Gastrocnemius medialis (tissue), 4 donors: ENCODE measurements around the gene DPYSL5. TPM values are rescaled to one million over a fixed set of nuclear protein-coding genes. Genes with fewer than 3 reads are reported as not detected.

Experiments
- ATAC-seq, 2 donors: fragments of 150-250 bp; one replicate each; pipeline ENCODE4 v1.9.1; 2016
- DNase-seq, 2 donors: peaks; one replicate each; pipeline ENCODE4 v3.0.0-alpha.2; 2019
- H3K27ac ChIP-seq, 4 donors: fragments of 200-600 bp; sonication (generic); 1 replicate in 1 of 4; 2 replicates in 3 of 4; pipeline ENCODE4 v1.5.1; 2016 to 2018; ENCODE audit warnings: mild to moderate bottlenecking in 2 of 4, moderate library complexity in 1 of 4
- H3K27me3 ChIP-seq, 3 donors: fragments of 200-600 bp; sonication (generic) in 2 of 3; 1 replicate in 1 of 3; 2 replicates in 2 of 3; pipeline versions ENCODE4 v1.5.1 to v1.6.0; 2016 to 2019; ENCODE audit warnings: mild to moderate bottlenecking in 1 of 3, moderate library complexity in 1 of 3
- H3K36me3 ChIP-seq, 2 donors: fragments of 200-600 bp; sonication (generic) in 1 of 2; one replicate each; pipeline ENCODE4 v1.5.1; 2017 to 2018
- H3K4me1 ChIP-seq, 2 donors: fragments of 200-600 bp; sonication (generic) in 1 of 2; one replicate each; pipeline ENCODE4 v1.5.1; 2016 to 2017; ENCODE audit warnings: mild to moderate bottlenecking in 2 of 2
- H3K4me3 ChIP-seq, 4 donors: fragments of 200-600 bp; sonication (generic) in 3 of 4; 1 replicate in 1 of 4; 2 replicates in 3 of 4; pipeline ENCODE4 v1.5.1; 2016 to 2019; ENCODE audit warnings: mild to moderate bottlenecking in 2 of 4
- H3K9me3 ChIP-seq, 3 donors: fragments of 200-600 bp; sonication (generic) in 2 of 3; 1 replicate in 1 of 3; 2 replicates in 2 of 3; pipeline ENCODE4 v1.5.1; 2016 to 2019
- CTCF ChIP-seq, 5 experiments: fragments of 450-650 bp in 3 of 5; fragments of 200-600 bp in 2 of 5; sonication (generic) in 2 of 5; IDR thresholded peaks in 4 of 5; conservative IDR thresholded peaks in 1 of 5; 1 replicate in 4 of 5; 2 replicates in 1 of 5; pipeline ENCODE4 v1.5.1; 2016 to 2019; ENCODE audit warnings: antibody characterized with exemption in 5 of 5, mild to moderate bottlenecking in 3 of 5, moderate library complexity in 3 of 5
- POLR2A ChIP-seq, 2 donors: fragments of 450-650 bp; IDR thresholded peaks; one replicate each; pipeline ENCODE4 v1.6.1; 2017; ENCODE audit warnings: antibody characterized with exemption in 2 of 2, mild to moderate bottlenecking in 2 of 2, moderate library complexity in 2 of 2
- in situ Hi-C, 4 donors: fragments of 200-750 bp; cut with MboI; loops; one replicate each; pipeline versions ENCODE4 v1.15.0 to v1.8.0; 2017; ENCODE audit warnings: low sequenced_read_pairs in 4 of 4
- intact Hi-C: fragments of 100-400 bp; cut with DNase I; formaldehyde crosslinking; loops from one replicate; pipeline ENCODE4 v1.15.1; 2023; ENCODE audit warnings: low total_unique reads
- total RNA-seq, 4 donors: library from RNA; depleted of rRNA; stranded (reverse); fragments of >200 nt; gene quantifications; one replicate each; pipeline versions ENCODE4 v1.1.0 to v1.2.3, GENCODE V29; 2016

The DPYSL5 gene
- total RNA-seq, 4 donors from 2014 or later, result not detected

DNA sequence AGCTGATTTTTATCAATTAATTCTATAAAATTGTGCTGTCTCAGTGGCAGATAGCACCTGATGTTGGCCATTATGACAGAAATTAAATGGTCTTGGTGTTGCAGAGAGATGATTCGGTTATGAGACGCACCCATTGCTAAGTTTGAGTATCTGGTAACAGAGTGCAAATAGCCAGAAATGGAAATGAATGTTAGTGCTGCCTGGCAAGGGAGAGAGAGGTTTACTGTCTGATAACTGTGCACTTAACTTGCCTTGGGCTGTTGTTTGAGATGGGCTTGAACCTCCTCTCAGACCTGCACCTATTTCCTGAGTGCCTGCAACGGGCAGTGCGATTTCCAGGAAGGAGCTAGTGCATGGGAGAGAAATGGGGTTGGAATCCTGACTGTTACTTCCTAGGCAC is 11.7 kb downstream of the DPYSL5 start:
- Histone ChIP-seq H3K9me3 (no peaks in the 10 kb centered on the region), H3K36me3 (no peaks in the 10 kb centered on the region), H3K27ac (no peak overlapping the region), H3K4me3 (no peak overlapping the region), H3K27me3 (no peaks in the 10 kb centered on the region), H3K4me1 (peaks cover 5 to 8% of the 10 kb centered on the region in 2 donors)
- intact Hi-C loops, result no loop called here
- ATAC-seq, result no peak
- no peak for TF ChIP-seq CTCF (IDR thresholded peaks at IDR 0.05 in 4 of 5, conservative IDR thresholded peaks at IDR 0.05 in 1 of 5)
- no peak for TF ChIP-seq POLR2A (IDR thresholded peaks at IDR 0.05)
- in situ Hi-C loops, result no loop called here
- no peak for DNase-seq

DNA sequence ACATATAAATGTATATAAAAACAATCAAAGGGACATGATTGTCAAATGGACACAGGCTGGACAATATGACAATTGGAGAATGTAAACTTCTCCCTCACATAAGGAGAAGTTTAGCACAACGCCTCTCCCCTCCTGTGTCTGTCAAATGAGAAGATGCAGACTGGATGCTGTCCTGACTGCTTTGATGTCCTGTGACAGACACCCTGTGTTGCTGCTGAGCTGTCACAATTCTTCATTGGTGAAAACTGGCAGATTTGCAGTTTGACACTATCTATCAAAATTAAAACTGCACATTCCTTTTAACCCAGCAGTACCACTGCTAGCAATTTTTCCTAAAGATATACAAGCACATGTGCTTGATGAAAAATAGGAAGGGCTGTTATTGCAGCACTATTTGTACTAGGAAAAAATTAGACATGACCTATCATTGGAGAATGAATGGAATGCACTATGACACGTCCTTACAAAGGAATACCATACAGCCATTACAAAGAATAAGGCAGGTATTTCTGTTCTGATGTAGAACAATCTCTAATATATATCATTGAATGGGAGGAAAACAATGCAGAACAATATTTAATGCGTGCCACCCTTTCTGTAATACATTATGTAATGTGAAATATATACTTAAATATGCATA is 12.4 kb downstream of the DPYSL5 start:
- no peaks in the 10 kb centered on the region for H3K36me3 ChIP-seq

GRCh38 chr2:26861610-26862224 is 13.8 kb downstream of the DPYSL5 start:
- DNase-seq, result peak; percentile 69 to 74
- intact Hi-C loops (no loop called here), in situ Hi-C loops (no loop called here)
- H3K9me3 ChIP-seq, result no peaks in the 10 kb centered on the region
- peak; percentile 98 to 100 for ATAC-seq
- peaks cover 5 to 8% of the 10 kb centered on the region in 2 donors for H3K4me1 ChIP-seq
- H3K27ac ChIP-seq, result peak overlapping the region; percentile 51 to 67 (median 54)
- TF ChIP-seq POLR2A (IDR thresholded peaks at IDR 0.05) (no peak), CTCF (IDR thresholded peaks at IDR 0.05 in 4 of 5, conservative IDR thresholded peaks at IDR 0.05 in 1 of 5) (no peak)
- H3K27me3 ChIP-seq, result no peaks in the 10 kb centered on the region
- no peak overlapping the region for H3K4me3 ChIP-seq
- no peaks in the 10 kb centered on the region for H3K36me3 ChIP-seq

More for the DNA sequence above, 12.4 kb downstream of the DPYSL5 start:
- Histone ChIP-seq H3K27ac (no peak overlapping the region), H3K4me3 (no peak overlapping the region), H3K27me3 (no peaks in the 10 kb centered on the region), H3K9me3 (no peaks in the 10 kb centered on the region), H3K4me1 (peaks cover 5 to 8% of the 10 kb centered on the region in 2 donors)
- no peak for DNase-seq
- no peak for ATAC-seq
- TF ChIP-seq POLR2A (IDR thresholded peaks at IDR 0.05) (no peak), CTCF (IDR thresholded peaks at IDR 0.05 in 4 of 5, conservative IDR thresholded peaks at IDR 0.05 in 1 of 5) (no peak)
- intact Hi-C loops, result no loop called here
- in situ Hi-C loops, result no loop called here

GRCh38 chr2:26864226-26864625 is 16.3 kb downstream of the DPYSL5 start:
- in situ Hi-C loops, result no loop called here
- ATAC-seq (no peak), DNase-seq (no peak)
- H3K4me3 ChIP-seq, result no peak overlapping the region
- no peak overlapping the region for H3K27ac ChIP-seq
- H3K9me3 ChIP-seq, result no peaks in the 10 kb centered on the region
- peaks cover 5 to 8% of the 10 kb centered on the region in 2 donors for H3K4me1 ChIP-seq
- no peaks in the 10 kb centered on the region for H3K36me3 ChIP-seq
- intact Hi-C loops, result no loop called here
- TF ChIP-seq CTCF (IDR thresholded peaks at IDR 0.05 in 4 of 5, conservative IDR thresholded peaks at IDR 0.05 in 1 of 5), result no peak
- no peak for TF ChIP-seq POLR2A (IDR thresholded peaks at IDR 0.05)
- no peaks in the 10 kb centered on the region for H3K27me3 ChIP-seq
